NCI-H1436 (cell line): ENCODE results near the gene TRIM22.

Source experiments
- DNase-seq: peaks from one replicate; lab custom pipeline; 2025; lab: John Stamatoyannopoulos, UW

Gene TRIM22

DNA sequence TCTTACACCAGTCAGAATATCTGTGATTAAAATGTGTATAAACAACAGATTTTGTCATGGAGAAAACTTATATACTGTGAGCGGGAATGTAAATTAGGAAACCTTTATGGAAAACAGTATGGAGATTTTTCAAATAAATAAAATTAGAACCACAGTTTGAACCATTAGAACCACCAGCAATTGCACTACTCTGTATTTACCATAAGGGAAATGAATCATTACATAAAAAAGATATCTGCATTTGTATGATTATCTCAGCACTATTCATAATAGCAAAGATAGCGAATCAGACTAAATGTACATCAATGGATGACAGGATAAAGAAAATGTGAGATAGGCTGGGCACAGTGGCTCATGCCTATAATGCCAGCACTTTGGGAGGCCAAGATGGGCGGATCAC, 57.0 kb downstream of the TRIM22 start:
- DNase-seq: no peak

DNA sequence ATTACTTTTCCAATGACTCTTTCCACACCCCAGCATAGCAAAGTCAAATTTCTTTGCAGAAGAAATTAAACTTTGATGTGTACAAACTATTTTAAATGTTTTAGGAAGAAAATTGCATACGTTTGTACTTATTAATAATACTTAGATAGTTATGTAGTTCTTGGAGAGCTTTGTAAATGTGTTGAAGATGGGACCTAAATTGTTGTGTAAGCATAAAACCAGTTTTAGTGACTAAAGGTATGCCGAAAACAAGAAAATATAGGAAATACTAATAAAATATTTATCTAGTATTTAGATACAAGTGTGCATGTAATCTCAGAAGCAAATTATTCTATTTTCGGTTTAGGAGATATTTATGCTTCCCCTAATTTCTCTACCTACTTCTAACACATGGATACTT, 60.2 kb downstream of the TRIM22 start:
- DNase-seq: no peak

GRCh38 chr11:5753943-5754342, 64.4 kb downstream of the TRIM22 start, which contains the start of gene OR52N4:
Gene OR52N4 (plus strand): TSS chr11:5754243. CDS start chr11:5754741, 498 bp downstream.
- DNase-seq: no peak
